IMR-90 (cell line): ENCODE data around the gene FBXO31. TPM values are rescaled to one million over a fixed set of nuclear protein-coding genes. Genes with fewer than 3 reads are reported as not detected.
A peak's percentile ranks its signal among the peaks of the same experiment; 100 is the strongest.

Source experiments
- ATAC-seq: fragments of 200-7000 bp; cut with Tn5 transposase; 2 replicates; pipeline ENCODE4 v1.9.1; 2020; ENCODE audit warnings: low read depth, mild to moderate bottlenecking, moderate library complexity
- BruUV-seq: library from RNA; stranded (reverse); fragments of 400-500 nt; replicated peaks from 2 replicates; lab custom pipeline; 2021; lab: Mats Ljungman, UMichigan
- CTCF ChIA-PET: fragments of 300-600 bp; formaldehyde crosslinking; extraction: SDS; loops from one replicate; lab custom pipeline; 2021; ENCODE audit warnings: antibody characterized with exemption; lab: Yijun Ruan, JAX
- POLR2A ChIA-PET: fragments of 300-600 bp; sonication (Branson Sonifier 250); formaldehyde crosslinking; loops from one replicate; lab custom pipeline; 2022; ENCODE audit warnings: antibody characterized with exemption; ENCODE audit not compliant: unreplicated experiment; lab: Charles Lee
- DNase-seq: peaks from one replicate; pipeline ENCODE4 v3.0.0; 2013
- H2AFZ ChIP-seq: replicated peaks from 2 replicates; pipeline ENCODE3; 2013; ENCODE audit warnings: low read length, mild to moderate bottlenecking; ENCODE audit not compliant: poor library complexity
- H2AK5ac ChIP-seq: 2 replicates; pipeline ENCODE4 v1.6.1; 2013; ENCODE audit warnings: low read depth, low read length, inconsistent platforms
- H2AK9ac ChIP-seq: replicated peaks from 2 replicates; pipeline ENCODE3; 2013; ENCODE audit warnings: mild to moderate bottlenecking, low read depth, low read length, moderate library complexity; ENCODE audit not compliant: poor library complexity
- H2BK120ac ChIP-seq: 2 replicates; pipeline ENCODE4 v1.6.1; 2013; ENCODE audit warnings: low read depth, low read length, inconsistent platforms
- H2BK15ac ChIP-seq: 3 replicates; pipeline ENCODE4 v1.6.1; 2013; ENCODE audit warnings: low read depth, low read length, inconsistent platforms
- H2BK20ac ChIP-seq: 2 replicates; pipeline ENCODE4 v1.6.1; 2013; ENCODE audit warnings: low read depth, mild to moderate bottlenecking, inconsistent platforms, low read length, moderate library complexity
- H2BK5ac ChIP-seq: 2 replicates; pipeline ENCODE4 v1.6.1; 2013; ENCODE audit warnings: mild to moderate bottlenecking, low read depth, low read length, inconsistent platforms; ENCODE audit not compliant: poor library complexity, severe bottlenecking
- H3K14ac ChIP-seq: replicated peaks from 2 replicates; pipeline ENCODE4 v1.6.1; 2013; ENCODE audit warnings: low read depth, low read length, inconsistent platforms
- H3K18ac ChIP-seq: 2 replicates; pipeline ENCODE4 v1.6.1; 2013; ENCODE audit warnings: low read depth, low read length, control low read depth
- H3K23ac ChIP-seq: 2 replicates; pipeline ENCODE4 v1.6.1; 2013; ENCODE audit warnings: low read depth, low read length, inconsistent platforms
- H3K27ac ChIP-seq: 2 replicates; pipeline ENCODE4 v1.5.1; 2013; ENCODE audit warnings: mild to moderate bottlenecking, control low read depth, low read length; ENCODE audit not compliant: insufficient read depth
- H3K27me3 ChIP-seq: 2 replicates; pipeline ENCODE4 v1.6.1; 2013; ENCODE audit warnings: low read length; ENCODE audit not compliant: control insufficient read depth, insufficient read depth
- H3K36me3 ChIP-seq: 2 replicates; pipeline ENCODE4 v1.6.1; 2013; ENCODE audit warnings: low read length, mixed read lengths; ENCODE audit not compliant: control insufficient read depth, insufficient read depth
- H3K4ac ChIP-seq: 2 replicates; pipeline ENCODE4 v1.6.1; 2013; ENCODE audit warnings: low read depth, low read length, inconsistent platforms
- H3K4me1 ChIP-seq: 2 replicates; pipeline ENCODE4 v1.6.1; 2013; ENCODE audit warnings: low read length, mixed read lengths; ENCODE audit not compliant: control insufficient read depth, insufficient read depth
- H3K4me2 ChIP-seq: 2 replicates; pipeline ENCODE4 v1.6.1; 2013; ENCODE audit warnings: low read depth, mild to moderate bottlenecking, control low read depth, low read length, moderate library complexity
- H3K4me3 ChIP-seq: 2 replicates; pipeline ENCODE4 v1.5.1; 2013; ENCODE audit warnings: low read depth, mild to moderate bottlenecking, control low read depth, low read length, moderate library complexity; ENCODE audit not compliant: insufficient read depth
- H3K56ac ChIP-seq: 2 replicates; pipeline ENCODE4 v1.6.1; 2013; ENCODE audit warnings: low read length, inconsistent platforms; ENCODE audit not compliant: insufficient read depth; ENCODE audit errors: extremely low read depth
- H3K79me1 ChIP-seq, 2 experiments: 2 replicates each; pipeline ENCODE4 v1.6.1; 2013; ENCODE audit warnings: low read length in 2 of 2, inconsistent platforms in 1 of 2, low read depth in 1 of 2
- H3K9ac ChIP-seq: 2 replicates; pipeline ENCODE4 v1.6.1; 2013; ENCODE audit warnings: low read depth, low read length, control low read depth
- H3K9me1 ChIP-seq: 2 replicates; pipeline ENCODE4 v1.6.1; 2013; ENCODE audit warnings: low read length, inconsistent platforms; ENCODE audit not compliant: insufficient read depth
- H3K9me3 ChIP-seq: 2 replicates; pipeline ENCODE4 v1.6.1; 2013; ENCODE audit warnings: low read length; ENCODE audit not compliant: control insufficient read depth, insufficient read depth
- H4K20me1 ChIP-seq: 2 replicates; pipeline ENCODE4 v1.6.1; 2013; ENCODE audit warnings: low read length, inconsistent platforms; ENCODE audit not compliant: insufficient read depth
- H4K5ac ChIP-seq: 2 replicates; pipeline ENCODE4 v1.6.1; 2013; ENCODE audit warnings: mild to moderate bottlenecking, low read depth, low read length, control low read depth
- H4K8ac ChIP-seq, 2 experiments: 2 replicates each; pipeline ENCODE4 v1.6.1; 2013; ENCODE audit warnings: low read depth in 2 of 2, low read length in 2 of 2, control low read depth in 1 of 2, inconsistent platforms in 1 of 2
- H4K91ac ChIP-seq: 2 replicates; pipeline ENCODE4 v1.6.1; 2013; ENCODE audit warnings: low read depth, low read length, inconsistent platforms; ENCODE audit not compliant: insufficient read depth
- BHLHE40 ChIP-seq: fragments of 150-350 bp; IDR thresholded peaks from 2 replicates; pipeline ENCODE4 v1.6.1; 2016; ENCODE audit warnings: mild to moderate bottlenecking, low read depth, low read length
- CHD1 ChIP-seq: IDR thresholded peaks from 2 replicates; pipeline ENCODE4 v1.6.1; 2012; ENCODE audit warnings: low read depth, low read length, improper control_type of control experiment
- ELK1 ChIP-seq: fragments of 150-350 bp; IDR thresholded peaks from 2 replicates; pipeline ENCODE4 v1.6.1; 2016; ENCODE audit warnings: low read depth, mild to moderate bottlenecking, low read length, moderate library complexity, borderline replicate concordance
- FOS ChIP-seq: fragments of 150-350 bp; IDR thresholded peaks from 2 replicates; pipeline ENCODE4 v1.6.1; 2016; ENCODE audit warnings: low read depth, low read length
- MAFK ChIP-seq: IDR thresholded peaks from 2 replicates; pipeline ENCODE4 v1.6.1; 2012; ENCODE audit warnings: low read depth, low read length, improper control_type of control experiment
- MAZ ChIP-seq: IDR thresholded peaks from 2 replicates; pipeline ENCODE4 v1.6.1; 2012; ENCODE audit warnings: low read depth, mild to moderate bottlenecking, low read length, improper control_type of control experiment, moderate library complexity, borderline replicate concordance
- MXI1 ChIP-seq: IDR thresholded peaks from 2 replicates; pipeline ENCODE4 v1.6.1; 2012; ENCODE audit warnings: low read depth, mild to moderate bottlenecking, low read length, moderate library complexity, borderline replicate concordance
- NFE2L2 ChIP-seq: fragments of 150-350 bp; IDR thresholded peaks from 2 replicates; pipeline ENCODE4 v1.6.1; 2016; ENCODE audit warnings: low read depth, mild to moderate bottlenecking, low read length
- POLR2A ChIP-seq: IDR thresholded peaks from 2 replicates; pipeline ENCODE4 v1.6.1; 2012; ENCODE audit warnings: mild to moderate bottlenecking, low read depth, low read length
- RAD21 ChIP-seq: IDR thresholded peaks from 2 replicates; pipeline ENCODE4 v1.6.1; 2012; ENCODE audit warnings: low read length, improper control_type of control experiment
- RCOR1 ChIP-seq: IDR thresholded peaks from 2 replicates; pipeline ENCODE4 v1.6.1; 2012; ENCODE audit warnings: mild to moderate bottlenecking, low read length, improper control_type of control experiment; ENCODE audit not compliant: insufficient replicate concordance
- RFX5 ChIP-seq: IDR thresholded peaks from 2 replicates; pipeline ENCODE4 v1.8.0; 2012; ENCODE audit warnings: low read depth, mild to moderate bottlenecking, low read length, moderate library complexity
- SMC3 ChIP-seq: fragments of 150-350 bp; IDR thresholded peaks from 2 replicates; pipeline ENCODE4 v1.6.1; 2016; ENCODE audit warnings: low read depth, mild to moderate bottlenecking, antibody characterized with exemption, low read length, moderate library complexity
- USF2 ChIP-seq: fragments of 150-350 bp; IDR thresholded peaks from 2 replicates; pipeline ENCODE4 v1.6.1; 2017; ENCODE audit warnings: mild to moderate bottlenecking, antibody characterized with exemption, low read length, low read depth
- WGBS, 2 experiments: methylation state at CpG; one replicate each; pipeline versions ENCODE4 v1.1.5 to v1.1.7; 2013; ENCODE audit warnings: missing lambda C conversion rate in 2 of 2; ENCODE audit not compliant: insufficient read length in 1 of 2; ENCODE audit errors: extremely low coverage in 2 of 2; 5-methylcytosine and 5-hydroxymethylcytosine counted together
- dilution Hi-C: fragments of 300-500 bp; cut with HindIII; formaldehyde crosslinking; loops from one replicate; pipeline ENCODE4 v1.14.3; 2018; ENCODE audit warnings: low sequenced_read_pairs; ENCODE audit not compliant: unreplicated experiment
- in situ Hi-C: fragments of 300-500 bp; cut with MboI; formaldehyde crosslinking; loops from 3 replicates; pipeline ENCODE4 v1.14.3; 2019; ENCODE audit warnings: low sequenced_read_pairs, inconsistent platforms, mixed read lengths
- intact Hi-C: fragments of 100-400 bp; cut with micrococcal nuclease; formaldehyde crosslinking; loops from 2 replicates; pipeline ENCODE4 v1.10.0; 2022
- polyA plus RNA-seq, 3 experiments: library from polyadenylated mRNA; depleted of rRNA; stranded (reverse); fragments of >200 nt; gene quantifications; 2 replicates each; pipeline ENCODE4 v1.2.3, GENCODE V29; 2012; ENCODE audit warnings: low replicate concordance in 1 of 3
- total RNA-seq: library from RNA; depleted of rRNA; stranded (reverse); fragments of >200 nt; gene quantifications from 2 replicates; pipeline ENCODE4 v1.2.3, GENCODE V29; 2012

Gene FBXO31
- total and polyA plus RNA-seq, 2 of the 4 experiments (the other 2 are of a cell fraction) = 10.4 to 16.9 TPM

DNA sequence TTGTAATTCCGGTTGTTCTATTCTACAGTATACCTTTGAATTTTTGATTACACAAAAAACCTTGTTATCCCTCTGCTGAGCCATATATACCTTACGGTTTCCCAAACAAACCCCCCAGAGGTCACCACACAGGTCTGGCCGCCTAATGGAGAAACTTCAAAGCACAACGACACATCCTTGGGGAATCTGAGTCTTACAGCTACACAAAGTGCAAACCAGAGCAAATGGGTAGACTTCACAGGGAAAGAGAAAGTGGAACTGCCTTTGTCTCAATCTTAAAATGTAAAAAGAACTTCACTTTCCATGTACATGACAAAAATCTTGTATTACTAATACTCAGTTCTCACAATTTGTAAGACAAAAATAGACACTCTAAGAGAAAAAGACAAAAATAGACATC lies 2.7 kb downstream of the FBXO31 start (continued):
- TF ChIP-seq RFX5 (no peak), SMC3 (no peak), BHLHE40 (no peak), RAD21 (no peak)

DNA sequence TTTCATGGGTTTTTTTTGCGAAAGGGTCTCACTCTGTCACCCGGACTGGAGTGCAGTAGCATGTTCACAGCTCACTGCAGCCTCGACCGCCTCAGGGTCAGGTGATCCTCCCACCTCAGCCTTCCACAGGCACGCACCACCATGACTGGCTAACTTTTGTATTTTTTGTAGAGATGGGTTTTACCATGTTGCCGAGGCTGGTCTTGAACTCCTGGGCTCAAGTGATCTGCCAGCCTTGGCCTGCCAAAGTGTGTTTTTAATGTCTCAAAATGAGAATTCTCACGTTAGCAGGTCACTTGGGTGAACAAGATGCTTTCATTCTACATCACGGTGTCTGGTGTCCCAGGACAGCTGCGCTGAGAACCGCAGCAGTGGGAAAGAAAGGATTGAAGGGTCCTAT lies 3.2 kb downstream of the FBXO31 start:
- DNase-seq (no peak), ATAC-seq (no peak)
- no peak overlapping the region for H2BK15ac ChIP-seq
- no peaks in the 10 kb centered on the region for H3K9me3 ChIP-seq
- peaks cover 19% of the 10 kb centered on the region for H3K4me1 ChIP-seq
- BruUV-seq = no TSS peak
- no peak overlapping the region for H2BK120ac ChIP-seq
- no peak overlapping the region for H3K14ac ChIP-seq
- H3K23ac ChIP-seq = no peak overlapping the region
- in situ Hi-C loops (no loop called here), dilution Hi-C loops (no loop called here), intact Hi-C loops (loop anchor here (2.0 to 5.0 kb wide), 2 partner anchors 56 to 818 kb away; no protein-coding TSS in a partner anchor)
- no peak overlapping the region for H4K91ac ChIP-seq
- H3K27me3 ChIP-seq = no peaks in the 10 kb centered on the region
- H3K4ac ChIP-seq = no peak overlapping the region
- H4K8ac ChIP-seq = no peak overlapping the region
- H3K4me3 ChIP-seq = no peak overlapping the region
- H3K79me1 ChIP-seq = peaks cover 24 to 62% of the 10 kb centered on the region in 2 experiments
- no peak overlapping the region; the same call in 1 of the 2 replicates for H4K5ac ChIP-seq
- no peak overlapping the region for H2BK20ac ChIP-seq
- H3K56ac ChIP-seq = no peak overlapping the region
- H2BK5ac ChIP-seq = no peak overlapping the region
- no peaks in the 10 kb centered on the region for H3K36me3 ChIP-seq
- TF ChIP-seq NFE2L2 = no peak
- no peak for TF ChIP-seq MAZ
- TF ChIP-seq RCOR1 = no peak
- no peak for TF ChIP-seq POLR2A
- TF ChIP-seq ELK1 = no peak
- no peak for TF ChIP-seq MAFK
- TF ChIP-seq SMC3 = no peak
- no peak for TF ChIP-seq USF2
- TF ChIP-seq MXI1 = no peak
- no peak for TF ChIP-seq CHD1
- no peak for TF ChIP-seq FOS
- peak overlapping the region; percentile 41; the same call in 1 of the 2 replicates for H3K4me2 ChIP-seq
- no peak overlapping the region for H2AFZ ChIP-seq
- H3K9ac ChIP-seq = no peak overlapping the region; the same call in 1 of the 2 replicates
- no peak overlapping the region for H2AK9ac ChIP-seq
- H4K20me1 ChIP-seq = peaks cover 49% of the 10 kb centered on the region
- ChIA-PET CTCF (interaction anchor here (0.6 kb wide), 1 partner anchor 208 kb away, joined by 3 read pairs; no protein-coding TSS in a partner anchor), POLR2A (no interaction called here)
- WGBS, 2 experiments = 100% methylated on average over 1 of the region's 10 CpGs; no CpG with 5 or more reads in 1 of the 2 experiments
- H3K27ac ChIP-seq = peak overlapping the region; percentile 1; the same call in 1 of the 2 replicates
- no peak overlapping the region for H3K18ac ChIP-seq
- no peak overlapping the region for H2AK5ac ChIP-seq
- peaks cover 10% of the 10 kb centered on the region; the same call in 1 of the 2 replicates for H3K9me1 ChIP-seq
